Measurements from ENCODE around the gene RUNDC1.

DNA sequence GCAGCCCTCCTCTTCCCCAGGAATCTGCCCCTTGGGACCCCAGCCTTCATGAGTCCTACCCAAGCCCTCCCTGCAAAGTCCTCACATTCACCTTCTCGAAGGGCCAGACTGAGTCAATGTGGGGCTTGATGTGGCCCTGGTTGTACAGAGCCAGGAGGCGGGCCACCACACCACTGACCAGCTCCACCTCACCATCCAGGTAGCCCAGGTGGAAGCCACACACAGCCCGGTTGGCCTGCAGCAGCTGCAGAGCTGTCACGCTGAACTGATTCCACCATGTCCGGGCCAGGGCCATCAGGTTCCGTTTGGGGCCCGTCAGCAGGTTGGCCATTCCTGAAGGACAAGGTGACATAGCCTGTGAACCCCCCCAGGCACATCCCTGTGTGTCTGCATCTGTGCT, 35.9 kb downstream of the RUNDC1 start:
- TF ChIP-seq, protein P1, sequence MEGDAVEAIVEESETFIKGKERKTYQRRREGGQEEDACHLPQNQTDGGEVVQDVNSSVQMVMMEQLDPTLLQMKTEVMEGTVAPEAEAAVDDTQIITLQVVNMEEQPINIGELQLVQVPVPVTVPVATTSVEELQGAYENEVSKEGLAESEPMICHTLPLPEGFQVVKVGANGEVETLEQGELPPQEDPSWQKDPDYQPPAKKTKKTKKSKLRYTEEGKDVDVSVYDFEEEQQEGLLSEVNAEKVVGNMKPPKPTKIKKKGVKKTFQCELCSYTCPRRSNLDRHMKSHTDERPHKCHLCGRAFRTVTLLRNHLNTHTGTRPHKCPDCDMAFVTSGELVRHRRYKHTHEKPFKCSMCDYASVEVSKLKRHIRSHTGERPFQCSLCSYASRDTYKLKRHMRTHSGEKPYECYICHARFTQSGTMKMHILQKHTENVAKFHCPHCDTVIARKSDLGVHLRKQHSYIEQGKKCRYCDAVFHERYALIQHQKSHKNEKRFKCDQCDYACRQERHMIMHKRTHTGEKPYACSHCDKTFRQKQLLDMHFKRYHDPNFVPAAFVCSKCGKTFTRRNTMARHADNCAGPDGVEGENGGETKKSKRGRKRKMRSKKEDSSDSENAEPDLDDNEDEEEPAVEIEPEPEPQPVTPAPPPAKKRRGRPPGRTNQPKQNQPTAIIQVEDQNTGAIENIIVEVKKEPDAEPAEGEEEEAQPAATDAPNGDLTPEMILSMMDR (IDR thresholded peaks at IDR 0.05): no peak
- no peak for TF ChIP-seq ZNF121 (CRISPR knock-in tag; IDR thresholded peaks at IDR 0.05)
- TF ChIP-seq, protein P2, sequence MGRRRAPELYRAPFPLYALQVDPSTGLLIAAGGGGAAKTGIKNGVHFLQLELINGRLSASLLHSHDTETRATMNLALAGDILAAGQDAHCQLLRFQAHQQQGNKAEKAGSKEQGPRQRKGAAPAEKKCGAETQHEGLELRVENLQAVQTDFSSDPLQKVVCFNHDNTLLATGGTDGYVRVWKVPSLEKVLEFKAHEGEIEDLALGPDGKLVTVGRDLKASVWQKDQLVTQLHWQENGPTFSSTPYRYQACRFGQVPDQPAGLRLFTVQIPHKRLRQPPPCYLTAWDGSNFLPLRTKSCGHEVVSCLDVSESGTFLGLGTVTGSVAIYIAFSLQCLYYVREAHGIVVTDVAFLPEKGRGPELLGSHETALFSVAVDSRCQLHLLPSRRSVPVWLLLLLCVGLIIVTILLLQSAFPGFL (CRISPR knock-in tag; IDR thresholded peaks at IDR 0.05; ENCODE audit: borderline replicate concordance): no peak
- no peak for TF ChIP-seq SMAD4 (CRISPR knock-in tag; IDR thresholded peaks at IDR 0.05)
- no peak for TF ChIP-seq FOXK1 (CRISPR knock-in tag; IDR thresholded peaks at IDR 0.05)
- TF ChIP-seq, protein P3, sequence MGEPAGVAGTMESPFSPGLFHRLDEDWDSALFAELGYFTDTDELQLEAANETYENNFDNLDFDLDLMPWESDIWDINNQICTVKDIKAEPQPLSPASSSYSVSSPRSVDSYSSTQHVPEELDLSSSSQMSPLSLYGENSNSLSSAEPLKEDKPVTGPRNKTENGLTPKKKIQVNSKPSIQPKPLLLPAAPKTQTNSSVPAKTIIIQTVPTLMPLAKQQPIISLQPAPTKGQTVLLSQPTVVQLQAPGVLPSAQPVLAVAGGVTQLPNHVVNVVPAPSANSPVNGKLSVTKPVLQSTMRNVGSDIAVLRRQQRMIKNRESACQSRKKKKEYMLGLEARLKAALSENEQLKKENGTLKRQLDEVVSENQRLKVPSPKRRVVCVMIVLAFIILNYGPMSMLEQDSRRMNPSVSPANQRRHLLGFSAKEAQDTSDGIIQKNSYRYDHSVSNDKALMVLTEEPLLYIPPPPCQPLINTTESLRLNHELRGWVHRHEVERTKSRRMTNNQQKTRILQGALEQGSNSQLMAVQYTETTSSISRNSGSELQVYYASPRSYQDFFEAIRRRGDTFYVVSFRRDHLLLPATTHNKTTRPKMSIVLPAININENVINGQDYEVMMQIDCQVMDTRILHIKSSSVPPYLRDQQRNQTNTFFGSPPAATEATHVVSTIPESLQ (CRISPR knock-in tag; IDR thresholded peaks at IDR 0.05): no peak
- no peak for TF ChIP-seq FOXP1 (CRISPR knock-in tag; IDR thresholded peaks at IDR 0.05; ENCODE audit: borderline replicate concordance)
- no peak for TF ChIP-seq CREM (CRISPR knock-in tag; IDR thresholded peaks at IDR 0.05)
- no peak for TF ChIP-seq JUN (CRISPR knock-in tag; IDR thresholded peaks at IDR 0.05)
- TF ChIP-seq, protein P4, sequence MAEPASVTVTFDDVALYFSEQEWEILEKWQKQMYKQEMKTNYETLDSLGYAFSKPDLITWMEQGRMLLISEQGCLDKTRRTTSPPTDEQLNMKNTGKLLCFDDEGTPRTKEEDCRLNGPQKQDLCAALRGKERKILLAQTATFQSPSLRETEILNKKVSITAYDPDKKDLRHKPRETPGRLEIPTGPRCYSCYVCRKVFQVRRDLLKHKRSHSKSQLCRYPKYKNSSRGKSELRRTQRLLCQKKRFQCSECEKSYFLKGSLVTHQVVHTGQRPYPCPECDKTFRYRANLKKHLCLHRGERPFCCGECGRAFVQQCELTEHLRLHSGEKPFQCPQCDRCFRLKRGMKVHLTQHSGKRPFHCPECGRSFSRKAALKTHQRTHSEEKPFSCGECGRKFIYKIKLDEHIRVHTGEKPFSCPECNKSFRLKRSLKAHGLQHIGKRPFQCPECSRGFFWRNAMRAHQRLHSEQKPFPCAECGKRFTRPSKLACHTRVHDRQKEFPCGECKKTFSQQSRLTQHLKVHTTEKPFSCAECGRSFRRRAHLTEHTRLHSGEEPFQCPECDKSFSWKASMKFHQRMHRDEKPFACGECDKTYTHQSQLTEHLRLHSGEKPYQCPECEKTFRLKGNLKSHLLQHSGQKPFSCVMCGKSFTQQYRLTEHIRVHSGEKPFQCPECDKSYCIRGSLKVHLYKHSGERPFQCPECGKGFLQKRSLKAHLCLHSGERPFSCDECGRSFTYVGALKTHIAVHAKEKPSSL (CRISPR knock-in tag; conservative IDR thresholded peaks at IDR 0.05): no peak
- TF ChIP-seq ESRRA (CRISPR knock-in tag; IDR thresholded peaks at IDR 0.05; ENCODE audit: borderline replicate concordance): no peak
- no peak for TF ChIP-seq CREB1 (CRISPR knock-in tag; IDR thresholded peaks at IDR 0.05)
